ENCODE data around the gene SNX32. TPM values are rescaled to one million over a fixed set of nuclear protein-coding genes. Genes with fewer than 3 reads are reported as not detected.

Gene SNX32
- total RNA-seq, 4 donors from 2014 or later: 0.58 to 2.6 TPM; not detected in 2

- Histone ChIP-seq H3K4me1 (no peaks in the 10 kb centered on the region), H3K4me3 (no peak within 1 kb of the TSS), H3K27ac (no peak within 1 kb of the TSS), H3K27me3 (no peaks in the 10 kb centered on the region), H3K9me3 (no peaks in the 10 kb centered on the region), H3K36me3 (no peaks in the 10 kb centered on the region)
- DNase-seq: no peak
- intact Hi-C loops (cut with DNase I; ENCODE audit: low total_unique reads): loop anchor here (5.0 kb wide), 1 partner anchor 108 kb away; no protein-coding TSS in a partner anchor
- no peak for TF ChIP-seq CTCF (IDR thresholded peaks at IDR 0.05)
- TF ChIP-seq POLR2A (IDR thresholded peaks at IDR 0.05): no peak
Measured at GRCh38 chr11:65879617-65880016, 45.9 kb downstream of the SNX32 start, which contains the start of gene CTSW. CTSW (plus strand) TSS chr11:65879837; CDS start chr11:65879855, 18 bp downstream.

DNA sequence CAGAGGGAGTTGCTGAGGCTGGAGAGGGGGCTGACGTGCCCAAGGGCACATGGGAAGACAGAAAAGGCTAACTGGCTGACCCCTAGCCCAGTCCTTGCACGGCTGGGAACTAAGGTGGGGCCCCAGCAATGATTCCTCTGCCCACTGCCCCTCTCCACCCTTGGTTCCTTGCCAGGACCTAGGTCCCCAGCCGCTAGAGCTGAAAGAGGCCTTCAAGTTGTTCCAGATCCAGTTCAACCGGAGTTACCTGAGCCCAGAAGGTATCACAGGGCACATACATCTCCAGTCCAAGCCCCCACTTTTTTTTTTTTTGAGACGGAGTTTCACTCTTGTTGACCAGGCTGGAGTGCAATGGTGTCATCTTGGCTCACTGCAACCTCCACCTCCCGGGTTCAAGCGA, 46.3 kb downstream of the SNX32 start:
- H3K36me3 ChIP-seq: no peaks in the 10 kb centered on the region

DNA sequence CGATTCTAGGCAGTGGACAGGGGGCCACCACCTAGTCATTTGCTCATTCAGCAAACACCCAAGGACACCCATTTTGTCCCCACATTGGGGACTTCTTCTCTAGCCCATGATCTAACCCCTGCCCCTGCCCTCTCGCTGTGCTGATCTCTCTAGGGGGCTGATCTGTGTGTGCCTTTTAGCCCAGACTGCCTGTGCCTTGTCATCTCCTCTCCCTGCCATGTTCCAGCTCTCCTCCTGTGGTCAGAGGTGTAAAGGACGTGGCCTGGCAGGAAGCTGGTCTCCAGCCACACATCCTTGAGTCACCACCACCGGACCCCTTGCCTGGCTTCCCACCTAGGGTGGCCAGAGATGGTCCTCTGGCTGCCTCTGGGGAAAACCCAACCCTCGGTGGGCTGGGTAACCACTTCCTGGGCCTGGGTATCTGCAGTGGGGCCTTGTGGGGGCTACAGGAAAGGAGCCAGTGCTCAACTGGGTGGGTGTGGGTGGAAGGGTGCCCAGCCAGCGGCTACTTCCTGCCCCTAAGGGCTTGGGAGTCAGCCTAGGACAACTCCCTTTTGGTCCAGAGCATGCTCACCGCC, 47.2 kb downstream of the SNX32 start:
- H3K4me3 ChIP-seq: no peak overlapping the region
- H3K27ac ChIP-seq: no peak overlapping the region
- no peaks in the 10 kb centered on the region for H3K9me3 ChIP-seq
- TF ChIP-seq POLR2A (IDR thresholded peaks at IDR 0.05) (no peak), CTCF (IDR thresholded peaks at IDR 0.05) (no peak)
- H3K36me3 ChIP-seq: no peaks in the 10 kb centered on the region
- no peaks in the 10 kb centered on the region for H3K27me3 ChIP-seq
- DNase-seq: no peak
- no peaks in the 10 kb centered on the region for H3K4me1 ChIP-seq
- intact Hi-C loops (cut with DNase I; ENCODE audit: low total_unique reads): loop anchor here (5.0 kb wide), 1 partner anchor 106 kb away; no protein-coding TSS in a partner anchor

More for the DNA sequence above, 46.3 kb downstream of the SNX32 start:
- TF ChIP-seq CTCF (IDR thresholded peaks at IDR 0.05): no peak
- no peak for TF ChIP-seq POLR2A (IDR thresholded peaks at IDR 0.05)
- DNase-seq: peak in 1 of 2 donors; percentile 16
- intact Hi-C loops (cut with DNase I; ENCODE audit: low total_unique reads): loop anchor here (5.0 kb wide), 1 partner anchor 107 kb away; no protein-coding TSS in a partner anchor
- Histone ChIP-seq H3K4me1 (no peaks in the 10 kb centered on the region), H3K27ac (no peak overlapping the region), H3K9me3 (no peaks in the 10 kb centered on the region), H3K27me3 (no peaks in the 10 kb centered on the region), H3K4me3 (no peak overlapping the region)

GRCh38 chr11:65882120-65883057, 48.6 kb downstream of the SNX32 start:
- Histone ChIP-seq H3K4me1 (peaks cover under 1 to 4% of the 10 kb centered on the region in 2 donors), H3K27ac (no peak overlapping the region), H3K27me3 (no peaks in the 10 kb centered on the region), H3K9me3 (no peaks in the 10 kb centered on the region), H3K36me3 (no peaks in the 10 kb centered on the region), H3K4me3 (no peak overlapping the region)
- DNase-seq: peak in 1 of 2 donors; percentile 16
- TF ChIP-seq POLR2A (IDR thresholded peaks at IDR 0.05) (no peak), CTCF (IDR thresholded peaks at IDR 0.05) (no peak)
- intact Hi-C loops (cut with DNase I; ENCODE audit: low total_unique reads): loop anchor here (5.0 kb wide), 1 partner anchor 105 kb away; no protein-coding TSS in a partner anchor

All from uterus (tissue), 4 donors.